Kasumi-1 (cell line): ENCODE data around the gene EPG5.
"Not testable (repeated sequence)": the region's sequence is repeated elsewhere in the genome, so short reads cannot be mapped to it uniquely, and the experiment has no call there.

Experiments
- DNase-seq, 2 experiments: peaks; one replicate each; lab custom pipeline; 2025; lab: John Stamatoyannopoulos, UW

The EPG5 gene

DNA sequence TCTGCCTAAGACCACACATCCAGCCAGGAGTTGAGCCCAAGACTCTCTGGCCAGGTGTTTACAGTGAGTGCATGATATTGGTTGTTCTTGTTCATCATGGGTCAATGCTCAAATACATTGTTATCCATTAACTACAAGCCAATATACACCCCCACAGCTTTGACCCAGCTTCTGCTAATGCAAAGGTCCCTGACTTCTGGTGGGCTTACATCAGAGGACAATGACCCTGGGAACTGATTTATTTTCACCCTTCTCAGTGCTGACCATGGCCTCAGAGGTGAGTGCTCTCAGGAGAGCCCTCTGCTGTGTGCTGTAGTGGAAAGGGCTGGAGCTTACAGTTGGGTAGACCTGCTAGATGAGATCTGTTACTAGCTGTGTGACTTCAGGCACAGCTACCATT, 152.4 kb downstream of the EPG5 start:
- not testable (repeated sequence) for DNase-seq

DNA sequence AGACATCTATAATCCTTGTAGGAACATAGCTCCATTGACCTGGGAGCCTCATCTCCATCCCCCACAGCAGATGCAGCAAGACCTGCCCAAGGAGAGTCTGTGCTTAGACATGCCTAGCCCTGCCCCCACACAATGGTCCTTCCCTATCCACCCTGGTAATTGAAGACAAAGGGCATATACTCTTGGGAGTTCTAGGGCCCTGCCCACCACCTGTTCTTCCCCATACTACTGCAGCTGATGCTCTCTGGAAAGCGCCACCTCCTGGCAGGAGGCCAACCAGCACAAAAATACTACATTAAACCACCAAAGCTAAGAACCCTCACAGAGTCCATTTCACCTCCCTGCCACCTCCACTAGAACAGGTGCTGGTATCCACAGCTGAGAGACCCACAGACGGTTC, 160.0 kb downstream of the EPG5 start:
- DNase-seq, result not testable (repeated sequence)

DNA sequence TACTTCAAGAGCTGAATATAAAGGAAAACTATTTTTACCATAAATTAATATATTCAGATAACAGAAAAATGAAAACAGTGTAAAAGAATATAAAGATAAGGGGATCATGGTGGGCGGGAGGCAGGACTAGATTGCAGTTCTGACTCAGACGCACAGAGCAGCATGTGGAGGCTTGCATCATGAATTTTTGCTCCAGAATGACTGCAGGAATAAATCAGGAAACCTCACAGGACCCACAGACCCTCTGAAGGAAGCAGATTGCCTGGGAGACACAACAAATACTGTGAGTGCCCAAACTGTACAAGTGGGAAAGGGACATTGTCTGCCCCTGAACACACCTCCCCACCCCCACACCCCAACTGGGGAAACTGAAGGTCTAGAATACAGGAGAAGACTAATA, 160.9 kb downstream of the EPG5 start:
- no peak for DNase-seq

DNA sequence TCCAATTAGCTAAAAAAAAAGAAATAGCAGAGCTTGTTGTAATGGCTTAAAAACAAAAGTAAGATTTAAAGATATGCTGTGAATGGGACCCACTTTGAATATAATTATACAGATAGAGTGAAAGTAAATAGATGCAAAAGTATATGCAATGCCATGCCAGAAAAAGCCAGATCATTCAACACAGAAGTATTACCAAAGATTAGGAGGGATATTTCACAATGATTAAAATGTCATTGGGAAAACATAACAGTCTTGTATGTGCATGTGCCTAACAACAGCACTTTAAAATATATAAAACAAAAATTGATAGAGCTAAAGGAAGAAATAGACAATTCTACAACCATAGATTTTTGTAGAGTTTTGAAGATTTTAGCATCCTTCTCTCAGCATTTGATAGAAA, 161.6 kb downstream of the EPG5 start:
- DNase-seq, result no peak

DNA sequence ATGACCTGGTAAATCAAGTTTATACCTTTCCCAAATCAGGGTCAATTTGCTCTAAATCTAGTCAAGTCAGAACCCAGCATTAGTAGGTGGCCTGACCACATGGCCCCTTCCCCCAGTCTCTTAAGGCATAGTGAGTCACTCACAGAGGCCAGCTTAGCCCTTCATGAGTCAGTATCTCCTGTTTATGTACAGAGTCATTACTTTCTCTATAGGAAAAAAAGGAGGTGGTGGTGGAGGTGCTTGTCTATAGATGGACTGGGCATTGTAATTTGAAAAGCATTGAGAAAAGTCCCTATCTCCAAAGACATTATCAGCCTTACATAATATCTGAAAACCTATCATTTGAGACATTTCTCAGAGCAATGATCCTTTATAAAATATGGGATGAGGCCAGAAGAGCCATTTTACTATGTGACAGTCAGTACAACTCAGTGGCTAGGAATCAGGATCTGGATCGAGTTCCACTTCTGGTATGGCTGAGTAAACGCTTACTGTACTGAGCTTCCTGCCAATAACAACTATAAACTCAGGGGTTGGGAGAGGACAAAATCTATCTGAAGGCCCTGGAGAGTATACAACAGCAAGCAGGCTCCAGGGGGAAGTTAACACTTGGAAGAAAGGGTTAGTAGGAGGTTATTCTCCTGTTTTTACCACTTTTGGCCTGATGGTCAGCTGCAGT, 164.2 kb downstream of the EPG5 start:
- no peak for DNase-seq

DNA sequence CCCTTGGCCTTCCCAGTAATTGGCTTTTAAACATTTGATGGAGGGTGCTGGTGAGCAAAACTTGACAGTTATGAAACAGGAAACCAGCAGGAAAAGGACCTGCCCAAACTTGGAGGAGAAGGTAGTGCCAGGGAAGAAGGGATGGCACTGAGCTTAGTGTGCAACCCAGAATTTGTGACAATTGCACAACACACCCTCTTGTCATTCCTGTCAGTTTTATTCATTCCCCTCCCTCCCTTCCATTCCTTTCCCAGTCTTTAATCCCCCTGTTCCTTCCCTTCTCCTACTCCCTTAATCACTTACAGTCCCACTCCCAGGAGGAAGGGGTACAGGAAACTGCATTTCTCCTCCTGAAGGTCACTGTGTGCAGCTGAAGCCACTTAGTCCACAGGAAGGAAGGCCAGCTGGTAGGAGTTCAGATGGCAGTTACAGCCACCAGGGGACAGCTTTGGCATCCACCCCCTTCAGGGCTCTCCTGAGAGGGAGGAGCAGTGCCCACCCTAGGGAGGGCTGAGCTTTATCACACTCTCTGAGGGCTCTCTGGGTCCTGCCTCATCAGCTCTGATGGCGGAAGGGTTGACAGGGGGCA, 165.6 kb downstream of the EPG5 start:
- DNase-seq, result no peak
